GM12878 (cell line): ENCODE results near the gene ZNF3. TPM values are rescaled to one million over a fixed set of nuclear protein-coding genes. Genes with fewer than 3 reads are reported as not detected.
A peak's percentile ranks its signal among the peaks of the same experiment; 100 is the strongest.

Source experiments
- ATF7 ChIP-seq: fragments of 450-650 bp; IDR thresholded peaks from 2 replicates; pipeline ENCODE4 v1.6.1; 2016; ENCODE audit warnings: low read depth, mild to moderate bottlenecking
- E2F4 ChIP-seq: IDR thresholded peaks from 2 replicates; pipeline ENCODE4 v1.6.1; 2012; ENCODE audit warnings: low read depth, low read length, improper control_type of control experiment
- ETV6 ChIP-seq, 2 experiments: fragments of 450-650 bp in 1 of 2; IDR thresholded peaks in 1 of 2; conservative IDR thresholded peaks in 1 of 2; 2 replicates each; pipeline ENCODE4 v1.6.1; 2014; ENCODE audit warnings: antibody characterized with exemption in 1 of 2, borderline replicate concordance in 1 of 2, low read depth in 1 of 2, mild to moderate bottlenecking in 1 of 2, moderate library complexity in 1 of 2
- FOS ChIP-seq: IDR thresholded peaks from 3 replicates; pipeline ENCODE4 v1.6.1; 2011; ENCODE audit warnings: borderline replicate concordance; ENCODE audit not compliant: insufficient read length; ENCODE audit errors: extremely low read depth
- GABPA ChIP-seq: IDR thresholded peaks from 2 replicates; pipeline ENCODE4 v1.6.1; 2014; ENCODE audit warnings: antibody characterized with exemption, low read depth, mild to moderate bottlenecking, inconsistent platforms
- GATAD2B ChIP-seq: fragments of 450-650 bp; conservative IDR thresholded peaks from 2 replicates; pipeline ENCODE4 v1.6.1; 2017; ENCODE audit warnings: low read depth, mild to moderate bottlenecking, moderate library complexity
- LARP7 ChIP-seq: fragments of 450-650 bp; IDR thresholded peaks from 2 replicates; pipeline ENCODE4 v1.6.1; 2017; ENCODE audit warnings: mild to moderate bottlenecking
- MAX ChIP-seq: IDR thresholded peaks from 2 replicates; pipeline ENCODE4 v1.6.1; 2012; ENCODE audit warnings: low read depth, low read length, improper control_type of control experiment
- MLLT1 ChIP-seq: fragments of 450-650 bp; IDR thresholded peaks from 2 replicates; pipeline ENCODE4 v1.6.1; 2016; ENCODE audit warnings: mild to moderate bottlenecking
- MXI1 ChIP-seq: fragments of 150-350 bp; IDR thresholded peaks from 2 replicates; pipeline ENCODE4 v1.6.1; 2011; ENCODE audit warnings: low read depth, mild to moderate bottlenecking, inconsistent platforms, low read length, improper control_type of control experiment
- NFYB ChIP-seq: IDR thresholded peaks from 2 replicates; pipeline ENCODE4 v1.6.1; 2011; ENCODE audit warnings: low read depth, mild to moderate bottlenecking, low read length, improper control_type of control experiment, moderate library complexity; ENCODE audit not compliant: insufficient read depth
- NR2C1 ChIP-seq: fragments of 450-650 bp; IDR thresholded peaks from 2 replicates; pipeline ENCODE4 v1.6.1; 2017; ENCODE audit warnings: antibody characterized with exemption, mild to moderate bottlenecking, moderate library complexity
- NRF1 ChIP-seq: conservative IDR thresholded peaks from 2 replicates; pipeline ENCODE4 v1.6.1; 2011; ENCODE audit warnings: mild to moderate bottlenecking, low read depth, low read length, improper control_type of control experiment
- PKNOX1 ChIP-seq: fragments of 450-650 bp; IDR thresholded peaks from 2 replicates; pipeline ENCODE4 v1.6.1; 2016; ENCODE audit warnings: mild to moderate bottlenecking
- PML ChIP-seq: IDR thresholded peaks from 2 replicates; pipeline ENCODE4 v1.6.1; 2012; ENCODE audit warnings: low read length, inconsistent platforms
- POLR2AphosphoS5 ChIP-seq: IDR thresholded peaks from 2 replicates; pipeline ENCODE4 v1.6.1; 2011; ENCODE audit warnings: mild to moderate bottlenecking, low read length, inconsistent platforms
- POU2F2 ChIP-seq: IDR thresholded peaks from 3 replicates; pipeline ENCODE4 v1.6.1; 2011; ENCODE audit warnings: low read depth, mild to moderate bottlenecking, low read length, borderline replicate concordance
- RB1 ChIP-seq: fragments of 450-650 bp; formaldehyde crosslinking; IDR thresholded peaks from 2 replicates; pipeline ENCODE4 v1.6.1; 2017; ENCODE audit warnings: mild to moderate bottlenecking, borderline replicate concordance
- SMAD5 ChIP-seq: IDR thresholded peaks from 2 replicates; pipeline ENCODE4 v1.6.1; 2016; ENCODE audit warnings: antibody characterized with exemption, low read depth
- SMC3 ChIP-seq: IDR thresholded peaks from 2 replicates; pipeline ENCODE4 v1.6.1; 2011; ENCODE audit warnings: low read length, improper control_type of control experiment, borderline replicate concordance
- SUPT20H ChIP-seq: IDR thresholded peaks from 2 replicates; pipeline ENCODE4 v1.6.1; 2011; ENCODE audit warnings: low read depth, mild to moderate bottlenecking, low read length, moderate library complexity, borderline replicate concordance; ENCODE audit not compliant: control insufficient read depth
- USF1 ChIP-seq: IDR thresholded peaks from 2 replicates; pipeline ENCODE4 v1.6.1; 2011; ENCODE audit warnings: borderline replicate concordance, low read depth, mild to moderate bottlenecking, moderate library complexity, mixed read lengths, low read length; ENCODE audit not compliant: insufficient read depth; ENCODE audit errors: extremely low read length
- USF2 ChIP-seq: IDR thresholded peaks from 2 replicates; pipeline ENCODE4 v1.6.1; 2011; ENCODE audit warnings: low read depth, low read length, improper control_type of control experiment, borderline replicate concordance
- polyA plus RNA-seq, 11 experiments: library from polyadenylated mRNA; depleted of rRNA in 4 of 11; unstranded in 6 of 11; stranded (reverse) in 5 of 11; fragments of >200 nt; fragmentation: Nextera tagmentation in 4 of 11; fragmentation: Illumina TruSeq in 1 of 11; extraction: Ambion mirVana in 4 of 11; extraction: Trizol in 1 of 11; gene quantifications; 1 replicate in 1 of 11; 2 replicates in 10 of 11; pipeline versions ENCODE4 v1.2.1 to v1.2.3, GENCODE V29; 2011 to 2016; ENCODE audit warnings: inconsistent platforms in 2 of 11, missing spikeins in 2 of 11, low read depth in 1 of 11
- total RNA-seq, 4 experiments: library from RNA; depleted of rRNA in 3 of 4; stranded (reverse); fragments of >200 nt in 3 of 4; fragmentation: Illumina TruSeq in 1 of 4; extraction: Trizol in 1 of 4; gene quantifications; 2 replicates each; pipeline versions ENCODE4 v1.2.1 to v1.2.3, GENCODE V29; 2013 to 2021

ZNF3 gene
- total and polyA plus RNA-seq, 10 of the 15 experiments (the other 5 are each of a cell fraction or from before 2014, with no cell fraction given), result 17.2 to 37.4 (median 29.4) TPM

GRCh38 chr7:100101016-100101862 is 19.7 kb upstream of the ZNF3 start, which contains the start of the genes AP4M1 and MCM7 (continued):
- TF ChIP-seq MLLT1 (0 out of 2 replicates have a peak, but pooled peaks have one; percentile 2), SMC3 (0 out of 2 replicates have a peak, but pooled peaks have one; percentile 6), GATAD2B (0 out of 2 replicates have a peak, but pooled peaks have one; percentile 2), PML (no peak; the same call in 1 of the 2 replicates), ETV6 (conservative IDR thresholded peaks at IDR 0.05 in 1 of 2, IDR thresholded peaks at IDR 0.05 in 1 of 2; ENCODE audit: borderline replicate concordance in 1 of 2, low read depth in 1 of 2) (no peak), USF1 (peak; percentile 99), MAX (peak; percentile 97), POLR2AphosphoS5 (peak; percentile 78; the same call in 1 of the 2 replicates), RB1 (peak; percentile 99), POU2F2 (peak; percentile 28; the same call in 1 of the 3 replicates), E2F4 (peak; percentile 87), MXI1 (peak; percentile 80), PKNOX1 (peak; percentile 99), SUPT20H (no peak), LARP7 (no peak), NRF1 (0 out of 2 replicates have a peak, but pooled peaks have one; percentile 6), ATF7 (no peak), GABPA (0 out of 2 replicates have a peak, but pooled peaks have one; percentile 12), NR2C1 (no peak), FOS (peak; percentile 14), USF2 (peak; percentile 94), SMAD5 (peak; percentile 71), NFYB (peak; percentile 94)
